K562 (cell line): Measurements from ENCODE around the gene NEDD1. TPM values are rescaled to one million over a fixed set of nuclear protein-coding genes. Genes with fewer than 3 reads are reported as not detected.

ENCODE experiments used
- ATAC-seq: fragments of 200-7000 bp; cut with Tn5 transposase; 3 replicates; pipeline ENCODE4 v1.9.1; 2020; ENCODE audit warnings: moderate library complexity
- BruUV-seq: library from RNA; stranded (reverse); fragments of 400-500 nt; replicated peaks from 2 replicates; lab custom pipeline; 2021; lab: Mats Ljungman, UMichigan
- CTCF ChIA-PET: fragments of 300-600 bp; formaldehyde crosslinking; extraction: SDS; loops from one replicate; lab custom pipeline; 2021; ENCODE audit warnings: low intra/inter-chr PET ratio; lab: Yijun Ruan, JAX
- POLR2A ChIA-PET: fragments of 300-600, 350-650 bp; sonication (Branson Sonifier 250); formaldehyde crosslinking; extraction: SDS; loops from one replicate; lab custom pipeline; 2021; ENCODE audit warnings: antibody characterized with exemption, inconsistent platforms; lab: Yijun Ruan, JAX
- DNase-seq, 4 experiments: peaks; one replicate each; pipeline versions ENCODE4 v3.0.0 to v3.0.0-alpha.2; 2011 to 2018; ENCODE audit warnings: low spot score in 3 of 4, mixed read lengths in 3 of 4; ENCODE audit errors: extremely low read depth in 1 of 4
- FAIRE-seq: peaks from 2 replicates; lab custom pipeline; 2011; peaks lifted over from hg19 to GRCh38; lab: Jason Lieb, UNC
- H2AFZ ChIP-seq: 2 replicates; pipeline ENCODE4 v1.6.0; 2011; ENCODE audit warnings: low read depth, low read length, control low read depth, inconsistent platforms
- H3K27ac ChIP-seq: fragments of 200-600 bp; 3 replicates; pipeline ENCODE4 v1.8.0; 2011; ENCODE audit warnings: low read depth, mild to moderate bottlenecking, control low read depth, inconsistent platforms, low read length, moderate library complexity, mixed read lengths; ENCODE audit errors: extremely low read depth
- H3K27me3 ChIP-seq, 2 experiments: fragments of 300-600 bp in 1 of 2; 2 replicates in 1 of 2; 3 replicates in 1 of 2; pipeline versions ENCODE4 v1.6.0 to v1.8.0; 2011; ENCODE audit warnings: inconsistent platforms in 2 of 2, low read length in 2 of 2, mild to moderate bottlenecking in 1 of 2, mixed read lengths in 1 of 2, moderate library complexity in 1 of 2; ENCODE audit not compliant: control insufficient read depth in 2 of 2, insufficient read depth in 2 of 2
- H3K36me3 ChIP-seq: fragments of 300-600 bp; 3 replicates; pipeline ENCODE4 v1.8.0; 2011; ENCODE audit warnings: mild to moderate bottlenecking, low read length, inconsistent platforms; ENCODE audit not compliant: control insufficient read depth, insufficient read depth
- H3K4me1 ChIP-seq, 2 experiments: fragments of 200-600 bp in 1 of 2; replicated peaks in 1 of 2; 2 replicates in 1 of 2; 3 replicates in 1 of 2; pipeline versions ENCODE4 v1.5.1 to v1.8.0; 2011; ENCODE audit warnings: inconsistent platforms in 2 of 2, low read length in 2 of 2, mild to moderate bottlenecking in 1 of 2, mixed read lengths in 1 of 2, moderate library complexity in 1 of 2; ENCODE audit not compliant: control insufficient read depth in 2 of 2, insufficient read depth in 2 of 2
- H3K4me2 ChIP-seq: 2 replicates; pipeline ENCODE4 v1.6.1; 2011; ENCODE audit warnings: low read length, control low read depth, inconsistent platforms, mixed read lengths; ENCODE audit not compliant: insufficient read depth
- H3K4me3 ChIP-seq: fragments of 200-600 bp; sonication (generic), shearing (Covaris generic); 2 replicates; pipeline ENCODE4 v1.5.1; 2016; ENCODE audit warnings: control low read depth, inconsistent platforms
- H3K79me2 ChIP-seq: fragments of 200-600 bp; 3 replicates; pipeline ENCODE4 v1.8.0; 2011; ENCODE audit warnings: low read length, inconsistent platforms; ENCODE audit not compliant: control insufficient read depth, insufficient read depth
- H3K9ac ChIP-seq, 2 experiments: 2 replicates each; pipeline versions ENCODE4 v1.6.0 to v1.6.1; 2011; ENCODE audit warnings: low read depth in 2 of 2, low read length in 2 of 2, control low read depth in 1 of 2, inconsistent platforms in 1 of 2, mild to moderate bottlenecking in 1 of 2, mixed read lengths in 1 of 2; ENCODE audit not compliant: insufficient read depth in 1 of 2
- H3K9me1 ChIP-seq: one replicate; pipeline ENCODE4 v1.6.0; 2011; ENCODE audit warnings: inconsistent platforms, mild to moderate bottlenecking, low read length, moderate library complexity; ENCODE audit not compliant: control insufficient read depth, insufficient read depth
- H3K9me3 ChIP-seq: replicated peaks from 2 replicates; pipeline ENCODE4 v1.5.1; 2011; ENCODE audit warnings: low read depth, low read length, inconsistent platforms; ENCODE audit not compliant: control insufficient read depth, insufficient read depth
- H4K20me1 ChIP-seq: replicated peaks from 2 replicates; pipeline ENCODE4 v1.6.1; 2011; ENCODE audit warnings: low read length, inconsistent platforms, mixed read lengths; ENCODE audit not compliant: control insufficient read depth, insufficient read depth
- ZNF12 ChIP-seq: sonication (generic); formaldehyde crosslinking; IDR thresholded peaks from 2 replicates; pipeline ENCODE4 v1.4.0; 2020; ENCODE audit warnings: mild to moderate bottlenecking, missing genetic modification reagents
- ZNF766 ChIP-seq: fragments of 200-800 bp; sonication (Bioruptor generic); conservative IDR thresholded peaks from 2 replicates; pipeline ENCODE4 v1.6.1; 2016; ENCODE audit warnings: missing genetic modification characterization, missing compliant biosample characterization
- WGBS: fragments of 100-300 bp; shearing (Covaris generic); methylation state at CpG from one replicate; pipeline ENCODE4 v1.1.6; 2016; ENCODE audit warnings: low coverage, mixed read lengths; ENCODE audit not compliant: insufficient coverage; ENCODE audit errors: missing lambda C conversion rate; 5-methylcytosine and 5-hydroxymethylcytosine counted together
- in situ Hi-C: fragments of 300-500 bp; cut with MboI; formaldehyde crosslinking; loops from 4 replicates; pipeline ENCODE4 v1.15.0; 2018; ENCODE audit warnings: inconsistent platforms, mixed read lengths
- intact Hi-C: fragments of 100-400 bp; cut with micrococcal nuclease; formaldehyde crosslinking; loops from 2 replicates; pipeline ENCODE4 v1.14.2; 2022
- polyA plus RNA-seq, 8 experiments: library from polyadenylated mRNA; depleted of rRNA in 4 of 8; stranded (reverse) in 5 of 8; unstranded in 3 of 8; fragments of >200 nt; fragmentation: Nextera tagmentation in 2 of 8; fragmentation: Illumina TruSeq in 1 of 8; extraction: Ambion mirVana in 2 of 8; extraction: Trizol in 1 of 8; gene quantifications; 2 replicates each; pipeline versions ENCODE4 v1.2.1 to v1.2.3, GENCODE V29; 2011 to 2014; ENCODE audit warnings: inconsistent platforms in 1 of 8, missing spikeins in 1 of 8
- total RNA-seq, 7 experiments: library from RNA; depleted of rRNA in 6 of 7; stranded (reverse); fragments of >200 nt in 6 of 7; fragmentation: Illumina TruSeq in 2 of 7; extraction: Trizol in 2 of 7; gene quantifications; 2 replicates each; pipeline versions ENCODE4 v1.2.1 to v1.2.3, GENCODE V29; 2011 to 2021; ENCODE audit warnings: low replicate concordance in 1 of 7
- TF ChIP-seq, protein P1 (sequence below): sonication (generic); formaldehyde crosslinking; IDR thresholded peaks from 2 replicates; pipeline ENCODE4 v1.8.0; 2022; ENCODE audit warnings: missing genetic modification reagents, mild to moderate bottlenecking, borderline replicate concordance

NEDD1 gene
- total and polyA plus RNA-seq, 9 of the 15 experiments (the other 6 are each of a cell fraction or from before 2014, with no cell fraction given): 7.5 to 29.3 (median 14.8) TPM

DNA sequence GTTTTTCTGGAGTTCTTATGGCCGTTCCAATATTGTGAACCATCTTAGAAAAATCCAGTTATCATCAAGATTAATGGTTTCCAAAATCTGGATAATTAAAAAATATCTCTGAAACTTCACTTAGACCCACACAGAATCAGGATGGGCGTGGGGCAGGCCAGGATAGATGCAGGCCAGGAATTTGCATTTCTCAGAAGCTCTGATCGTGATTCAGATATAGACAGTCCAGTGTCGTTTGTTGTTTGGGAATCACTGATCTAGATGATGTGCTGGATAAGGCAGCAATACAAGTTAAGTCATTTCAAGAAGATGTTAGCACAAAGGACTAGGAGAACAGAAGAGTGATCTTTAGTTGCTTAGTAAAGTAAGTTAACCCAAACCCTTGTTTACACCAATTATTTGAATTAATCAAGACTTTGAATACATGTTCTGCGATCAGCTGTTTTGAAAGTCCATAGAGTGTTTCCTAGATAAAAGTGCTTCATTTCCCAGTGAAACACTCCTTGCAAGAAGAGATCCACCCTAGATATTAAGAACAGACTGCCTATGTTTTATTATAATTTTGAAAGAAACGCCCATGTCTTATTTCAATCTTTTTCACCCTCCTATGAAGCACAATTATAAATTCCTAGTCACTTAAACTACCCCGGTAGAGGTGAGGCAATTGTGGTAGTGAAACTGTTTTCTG is 90.9 kb downstream of the NEDD1 start:
- ATAC-seq (no peak), DNase-seq (no peak), FAIRE-seq (no peak)
- no peak overlapping the region for H3K9ac ChIP-seq
- WGBS: under 1% methylated on average over 7 of the region's 7 CpGs
- no peaks in the 10 kb centered on the region for H3K36me3 ChIP-seq
- H4K20me1 ChIP-seq: no peaks in the 10 kb centered on the region
- TF ChIP-seq, protein P1, sequence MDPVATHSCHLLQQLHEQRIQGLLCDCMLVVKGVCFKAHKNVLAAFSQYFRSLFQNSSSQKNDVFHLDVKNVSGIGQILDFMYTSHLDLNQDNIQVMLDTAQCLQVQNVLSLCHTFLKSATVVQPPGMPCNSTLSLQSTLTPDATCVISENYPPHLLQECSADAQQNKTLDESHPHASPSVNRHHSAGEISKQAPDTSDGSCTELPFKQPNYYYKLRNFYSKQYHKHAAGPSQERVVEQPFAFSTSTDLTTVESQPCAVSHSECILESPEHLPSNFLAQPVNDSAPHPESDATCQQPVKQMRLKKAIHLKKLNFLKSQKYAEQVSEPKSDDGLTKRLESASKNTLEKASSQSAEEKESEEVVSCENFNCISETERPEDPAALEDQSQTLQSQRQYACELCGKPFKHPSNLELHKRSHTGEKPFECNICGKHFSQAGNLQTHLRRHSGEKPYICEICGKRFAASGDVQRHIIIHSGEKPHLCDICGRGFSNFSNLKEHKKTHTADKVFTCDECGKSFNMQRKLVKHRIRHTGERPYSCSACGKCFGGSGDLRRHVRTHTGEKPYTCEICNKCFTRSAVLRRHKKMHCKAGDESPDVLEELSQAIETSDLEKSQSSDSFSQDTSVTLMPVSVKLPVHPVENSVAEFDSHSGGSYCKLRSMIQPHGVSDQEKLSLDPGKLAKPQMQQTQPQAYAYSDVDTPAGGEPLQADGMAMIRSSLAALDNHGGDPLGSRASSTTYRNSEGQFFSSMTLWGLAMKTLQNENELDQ (CRISPR knock-in tag): no peak
- no peak for TF ChIP-seq ZNF766 (CRISPR knock-in tag)
- TF ChIP-seq ZNF12 (CRISPR knock-in tag): no peak
- H3K27me3 ChIP-seq: no peaks in the 10 kb centered on the region
- H3K79me2 ChIP-seq: no peaks in the 10 kb centered on the region
- no peaks in the 10 kb centered on the region for H3K9me3 ChIP-seq
- intact Hi-C loops (no loop called here), in situ Hi-C loops (no loop called here)
- H2AFZ ChIP-seq: no peak overlapping the region
- no peak overlapping the region for H3K27ac ChIP-seq
- H3K4me1 ChIP-seq: no peaks in the 10 kb centered on the region
- BruUV-seq: no TSS peak
- H3K4me2 ChIP-seq: no peak overlapping the region
- H3K9me1 ChIP-seq: no peaks in the 10 kb centered on the region
- no peak overlapping the region for H3K4me3 ChIP-seq
- ChIA-PET POLR2A (no interaction called here), CTCF (no interaction called here)
